Coronary artery (tissue), 2 donors: ENCODE results near the gene UBE2C.

Source experiments
- DNase-seq: peaks from one replicate; pipeline ENCODE4 v3.0.0-alpha.2; 2017; ENCODE audit warnings: low spot score
- H3K27ac ChIP-seq, 2 donors: fragments of 200-600 bp; sonication (generic); one replicate each; pipeline ENCODE4 v1.5.1; 2016 to 2019
- H3K4me3 ChIP-seq: fragments of 200-600 bp; sonication (generic); 2 replicates; pipeline ENCODE4 v1.5.1; 2016; ENCODE audit warnings: mild to moderate bottlenecking, moderate library complexity
- TF ChIP-seq, protein P1 (sequence below): fragments of 200-600 bp; sonication (generic); IDR thresholded peaks from one replicate; pipeline ENCODE4 v1.5.1; 2019; ENCODE audit warnings: antibody characterized with exemption

Gene UBE2C

DNA sequence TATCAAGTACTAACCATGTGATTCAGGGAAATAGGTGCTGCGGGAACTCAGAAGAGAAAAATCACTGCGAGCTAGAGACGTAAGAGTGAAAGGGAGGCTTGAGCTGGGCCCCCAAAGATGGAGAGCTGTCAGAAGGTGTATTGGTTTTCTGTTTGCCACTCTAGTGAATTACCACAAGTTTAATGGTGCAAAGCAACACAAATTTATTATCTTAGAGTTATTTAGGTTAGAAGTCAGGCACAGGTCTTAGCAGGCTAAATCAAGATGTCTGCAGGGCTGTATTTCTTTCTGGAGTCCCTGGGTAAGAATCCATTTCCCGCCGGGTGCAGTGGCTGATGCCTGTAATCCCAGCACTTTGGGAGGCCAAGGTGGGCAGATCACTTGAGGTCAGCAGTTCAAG, 47.5 kb downstream of the UBE2C start:
- no peak overlapping the region for H3K4me3 ChIP-seq
- no peak overlapping the region for H3K27ac ChIP-seq
- no peak for DNase-seq
- TF ChIP-seq, protein P1, sequence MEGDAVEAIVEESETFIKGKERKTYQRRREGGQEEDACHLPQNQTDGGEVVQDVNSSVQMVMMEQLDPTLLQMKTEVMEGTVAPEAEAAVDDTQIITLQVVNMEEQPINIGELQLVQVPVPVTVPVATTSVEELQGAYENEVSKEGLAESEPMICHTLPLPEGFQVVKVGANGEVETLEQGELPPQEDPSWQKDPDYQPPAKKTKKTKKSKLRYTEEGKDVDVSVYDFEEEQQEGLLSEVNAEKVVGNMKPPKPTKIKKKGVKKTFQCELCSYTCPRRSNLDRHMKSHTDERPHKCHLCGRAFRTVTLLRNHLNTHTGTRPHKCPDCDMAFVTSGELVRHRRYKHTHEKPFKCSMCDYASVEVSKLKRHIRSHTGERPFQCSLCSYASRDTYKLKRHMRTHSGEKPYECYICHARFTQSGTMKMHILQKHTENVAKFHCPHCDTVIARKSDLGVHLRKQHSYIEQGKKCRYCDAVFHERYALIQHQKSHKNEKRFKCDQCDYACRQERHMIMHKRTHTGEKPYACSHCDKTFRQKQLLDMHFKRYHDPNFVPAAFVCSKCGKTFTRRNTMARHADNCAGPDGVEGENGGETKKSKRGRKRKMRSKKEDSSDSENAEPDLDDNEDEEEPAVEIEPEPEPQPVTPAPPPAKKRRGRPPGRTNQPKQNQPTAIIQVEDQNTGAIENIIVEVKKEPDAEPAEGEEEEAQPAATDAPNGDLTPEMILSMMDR: no peak

DNA sequence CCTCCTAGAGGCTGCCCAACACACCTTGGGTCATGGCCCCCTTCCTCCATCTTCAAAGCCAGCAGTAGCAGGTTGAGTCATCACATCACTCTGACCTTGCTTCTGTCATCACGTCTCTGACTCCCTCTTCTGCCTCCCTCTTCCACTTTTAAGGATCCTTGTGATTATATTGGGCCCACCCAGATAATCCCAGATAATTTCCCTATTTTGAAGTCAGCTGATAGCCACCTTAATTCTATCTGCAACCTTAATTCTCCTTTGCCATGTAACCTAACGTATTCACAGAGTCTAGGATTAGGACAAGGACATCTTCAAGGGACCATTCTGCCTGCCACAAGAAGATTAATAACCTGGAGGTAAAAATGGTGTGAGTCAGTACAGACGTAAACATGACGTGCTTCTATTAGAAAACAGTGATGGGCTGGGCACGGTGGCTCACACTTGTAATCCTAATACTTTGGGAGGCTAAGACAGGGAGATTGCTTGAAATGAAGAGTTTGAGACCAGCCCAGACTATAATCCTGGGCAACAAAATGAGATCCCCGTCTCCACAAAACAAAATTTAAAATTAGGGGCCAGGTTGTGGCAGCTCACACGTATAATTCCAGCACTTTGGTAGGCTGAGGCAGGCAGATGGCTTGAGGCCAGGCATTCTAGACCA, 48.2 kb downstream of the UBE2C start:
- Histone ChIP-seq H3K4me3 (no peak overlapping the region), H3K27ac (no peak overlapping the region)
- DNase-seq: no peak
- TF ChIP-seq, protein P1: no peak

GRCh38 chr20:45861221-45862075, 49.0 kb downstream of the UBE2C start:
- no peak overlapping the region for H3K4me3 ChIP-seq
- TF ChIP-seq, protein P1: no peak
- DNase-seq: no peak
- no peak overlapping the region for H3K27ac ChIP-seq

DNA sequence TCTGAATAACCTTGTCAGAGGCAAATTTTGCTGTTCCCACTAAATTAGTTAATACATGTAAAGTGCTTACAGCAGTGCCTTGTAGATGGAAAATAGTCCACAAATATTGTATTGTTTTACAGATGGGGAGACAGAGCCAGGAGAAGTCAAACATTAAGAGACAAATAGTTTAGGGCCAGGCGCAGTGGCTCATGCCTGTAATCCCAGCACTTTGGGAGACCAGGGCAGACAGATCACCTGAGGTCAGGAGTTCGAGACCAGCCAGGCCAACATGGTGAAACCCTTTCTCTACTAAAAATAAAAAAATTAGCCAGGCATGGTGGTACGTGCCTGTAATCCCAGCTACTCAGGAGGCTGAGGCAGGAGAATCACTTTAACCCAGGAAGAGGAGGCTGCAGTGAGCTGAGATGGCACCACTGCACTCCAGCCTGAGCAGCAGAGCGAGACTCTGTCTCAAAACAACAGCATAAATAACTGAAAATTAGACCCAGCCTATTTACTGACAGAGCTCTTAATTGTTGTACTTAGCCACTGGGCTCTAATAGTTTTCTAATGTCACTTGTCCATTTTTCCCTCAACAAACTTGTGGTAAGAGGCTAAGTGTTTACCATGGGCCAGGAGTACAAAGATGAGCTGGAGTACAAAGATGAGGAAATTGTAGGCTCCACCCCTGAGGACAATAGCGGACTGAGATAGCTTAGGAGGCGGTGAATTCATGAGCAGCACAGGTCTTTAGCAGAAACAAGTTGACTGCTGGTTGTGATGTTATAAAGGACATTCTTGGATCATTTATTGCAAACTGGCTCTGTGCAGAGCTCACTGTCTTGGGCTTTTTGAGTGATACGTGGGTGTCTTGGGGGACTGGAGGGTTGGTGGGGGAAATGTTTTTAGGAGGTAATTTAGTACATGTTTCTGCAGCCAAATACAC, 51.4 kb downstream of the UBE2C start:
- Histone ChIP-seq H3K27ac (no peak overlapping the region), H3K4me3 (no peak overlapping the region)
- no peak for DNase-seq
- TF ChIP-seq, protein P1: no peak

DNA sequence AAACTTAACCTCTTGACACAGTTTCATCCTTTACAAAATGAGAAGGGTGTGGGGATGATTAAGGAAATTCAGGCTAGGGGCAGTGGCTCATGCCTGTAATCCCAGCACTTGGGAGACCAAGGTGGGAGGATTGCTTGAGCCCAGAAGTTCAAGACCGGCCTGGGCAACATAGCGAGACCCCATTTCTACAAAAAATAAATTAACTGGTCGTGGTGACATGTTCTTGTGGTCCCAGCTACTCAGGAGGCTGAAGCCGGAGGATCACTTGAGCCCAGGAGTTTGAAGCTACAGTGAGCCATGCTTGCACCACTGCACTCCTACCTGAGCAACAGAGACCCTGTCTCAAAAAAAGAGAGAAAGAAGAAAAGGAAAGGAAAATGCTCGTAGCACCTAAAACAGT, 54.0 kb downstream of the UBE2C start:
- DNase-seq: no peak
- no peak overlapping the region for H3K27ac ChIP-seq
- no peak overlapping the region for H3K4me3 ChIP-seq
- TF ChIP-seq, protein P1: no peak
